HEK293 (cell line): ENCODE data around the gene FRY.

ENCODE experiments used
- CTCF ChIA-PET: fragments of 350-600 bp; formaldehyde crosslinking; extraction: SDS; loops from one replicate; lab custom pipeline; 2021; ENCODE audit warnings: antibody characterized with exemption; lab: Yijun Ruan, JAX
- POLR2A ChIA-PET: fragments of 300-600 bp; formaldehyde crosslinking; extraction: SDS; loops from one replicate; lab custom pipeline; 2020; ENCODE audit warnings: antibody characterized with exemption, inconsistent platforms; lab: Yijun Ruan, JAX
- H3K27ac ChIP-seq: fragments of 200-500 bp; sonication (Bioruptor generic); 2 replicates; pipeline ENCODE4 v1.5.1; 2014; ENCODE audit warnings: low read depth, low read length, control low read depth, inconsistent platforms; ENCODE audit errors: extremely low read depth
- H3K36me3 ChIP-seq, 2 experiments: fragments of 200-500 bp in 1 of 2; sonication (Bioruptor generic) in 1 of 2; 1 replicate in 1 of 2; 2 replicates in 1 of 2; pipeline ENCODE4 v1.5.1; 2014 to 2017; ENCODE audit warnings: inconsistent platforms in 2 of 2, low read length in 2 of 2; ENCODE audit not compliant: control insufficient read depth in 2 of 2, insufficient read depth in 1 of 2
- H3K4me1 ChIP-seq: fragments of 200-500 bp; sonication (Bioruptor generic); 2 replicates; pipeline ENCODE4 v1.5.1; 2014; ENCODE audit warnings: mild to moderate bottlenecking, low read length, inconsistent platforms; ENCODE audit not compliant: control insufficient read depth, insufficient read depth
- H3K4me3 ChIP-seq: 2 replicates; pipeline ENCODE4 v1.5.1; 2011; ENCODE audit warnings: low read depth, mild to moderate bottlenecking, control low read depth, low read length, moderate library complexity
- H3K9me3 ChIP-seq: fragments of 200-500 bp; sonication (Bioruptor generic); 2 replicates; pipeline ENCODE4 v1.5.1; 2014; ENCODE audit warnings: low read depth, low read length, inconsistent platforms; ENCODE audit not compliant: control insufficient read depth, insufficient read depth
- HOXC10 ChIP-seq: sonication (generic); formaldehyde crosslinking; IDR thresholded peaks from 2 replicates; pipeline ENCODE4 v1.8.1; 2023; ENCODE audit warnings: mild to moderate bottlenecking, missing genetic modification reagents
- SETDB1 ChIP-seq: IDR thresholded peaks from one replicate; pipeline ENCODE4 v1.6.1; 2017; ENCODE audit warnings: mild to moderate bottlenecking, low read length, moderate library complexity, mixed read lengths; ENCODE audit not compliant: insufficient read length
- ZBTB7A ChIP-seq: fragments of 450-650 bp; formaldehyde crosslinking; IDR thresholded peaks from 2 replicates; pipeline ENCODE4 v1.5.1; 2016; ENCODE audit warnings: low read depth, missing biosample characterization, missing genetic modification characterization
- ZNF175 ChIP-seq: fragments of 450-650 bp; formaldehyde crosslinking; IDR thresholded peaks from 2 replicates; pipeline ENCODE4 v1.5.1; 2016; ENCODE audit warnings: missing biosample characterization, missing genetic modification characterization
- ZNF362 ChIP-seq: fragments of 450-650 bp; formaldehyde crosslinking; IDR thresholded peaks from 2 replicates; pipeline ENCODE4 v1.5.1; 2016; ENCODE audit warnings: missing biosample characterization, missing genetic modification characterization
- ZNF416 ChIP-seq: fragments of 450-650 bp; formaldehyde crosslinking; IDR thresholded peaks from 2 replicates; pipeline ENCODE4 v1.5.1; 2016; ENCODE audit warnings: missing biosample characterization, missing genetic modification characterization
- ZNF76 ChIP-seq: fragments of 450-650 bp; formaldehyde crosslinking; IDR thresholded peaks from 2 replicates; pipeline ENCODE4; 2016; ENCODE audit warnings: low read depth, missing biosample characterization, missing genetic modification characterization, borderline replicate concordance
- TF ChIP-seq, protein P1 (sequence below): fragments of 450-650 bp; formaldehyde crosslinking; IDR thresholded peaks from 2 replicates; pipeline ENCODE4 v1.5.1; 2017; ENCODE audit warnings: missing biosample characterization, missing genetic modification characterization
- TF ChIP-seq, protein P2 (sequence below): fragments of 450-650 bp; formaldehyde crosslinking; IDR thresholded peaks from 2 replicates; pipeline ENCODE4 v1.5.1; 2016; ENCODE audit warnings: missing biosample characterization, missing genetic modification characterization

Gene FRY

GRCh38 chr13:32347651-32348050 is 316.1 kb downstream of the FRY start:
- CTCF ChIA-PET = no interaction called here
- no peaks in the 10 kb centered on the region for H3K9me3 ChIP-seq

More at GRCh38 chr13:32347651-32348050, 316.1 kb downstream of the FRY start:
- H3K36me3 ChIP-seq = peaks cover 0 to 25% of the 10 kb centered on the region in 2 experiments; a peak in 2 of 3 replicates
- no peak overlapping the region for H3K27ac ChIP-seq
- H3K4me1 ChIP-seq = no peaks in the 10 kb centered on the region
- TF ChIP-seq ZNF76 (no peak), HOXC10 (CRISPR knock-in tag) (no peak), ZBTB7A (tag by site-specific recombination) (no peak), ZNF362 (tag by site-specific recombination) (no peak), SETDB1 (no peak), ZNF175 (no peak), ZNF416 (no peak)
- TF ChIP-seq, protein P1, sequence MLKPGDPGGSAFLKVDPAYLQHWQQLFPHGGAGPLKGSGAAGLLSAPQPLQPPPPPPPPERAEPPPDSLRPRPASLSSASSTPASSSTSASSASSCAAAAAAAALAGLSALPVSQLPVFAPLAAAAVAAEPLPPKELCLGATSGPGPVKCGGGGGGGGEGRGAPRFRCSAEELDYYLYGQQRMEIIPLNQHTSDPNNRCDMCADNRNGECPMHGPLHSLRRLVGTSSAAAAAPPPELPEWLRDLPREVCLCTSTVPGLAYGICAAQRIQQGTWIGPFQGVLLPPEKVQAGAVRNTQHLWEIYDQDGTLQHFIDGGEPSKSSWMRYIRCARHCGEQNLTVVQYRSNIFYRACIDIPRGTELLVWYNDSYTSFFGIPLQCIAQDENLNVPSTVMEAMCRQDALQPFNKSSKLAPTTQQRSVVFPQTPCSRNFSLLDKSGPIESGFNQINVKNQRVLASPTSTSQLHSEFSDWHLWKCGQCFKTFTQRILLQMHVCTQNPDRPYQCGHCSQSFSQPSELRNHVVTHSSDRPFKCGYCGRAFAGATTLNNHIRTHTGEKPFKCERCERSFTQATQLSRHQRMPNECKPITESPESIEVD (tag by site-specific recombination) = no peak
- TF ChIP-seq, protein P2, sequence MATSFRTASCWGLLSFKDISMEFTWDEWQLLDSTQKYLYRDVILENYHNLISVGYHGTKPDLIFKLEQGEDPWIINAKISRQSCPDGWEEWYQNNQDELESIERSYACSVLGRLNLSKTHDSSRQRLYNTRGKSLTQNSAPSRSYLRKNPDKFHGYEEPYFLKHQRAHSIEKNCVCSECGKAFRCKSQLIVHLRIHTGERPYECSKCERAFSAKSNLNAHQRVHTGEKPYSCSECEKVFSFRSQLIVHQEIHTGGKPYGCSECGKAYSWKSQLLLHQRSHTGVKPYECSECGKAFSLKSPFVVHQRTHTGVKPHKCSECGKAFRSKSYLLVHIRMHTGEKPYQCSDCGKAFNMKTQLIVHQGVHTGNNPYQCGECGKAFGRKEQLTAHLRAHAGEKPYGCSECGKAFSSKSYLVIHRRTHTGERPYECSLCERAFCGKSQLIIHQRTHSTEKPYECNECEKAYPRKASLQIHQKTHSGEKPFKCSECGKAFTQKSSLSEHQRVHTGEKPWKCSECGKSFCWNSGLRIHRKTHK (tag by site-specific recombination) = no peak
- POLR2A ChIA-PET = no interaction called here
- no peak overlapping the region for H3K4me3 ChIP-seq
